ENCODE measurements around the gene DYRK1B. TPM values are rescaled to one million over a fixed set of nuclear protein-coding genes. Genes with fewer than 3 reads are reported as not detected.

The DYRK1B gene
- 17.2 to 24.6 TPM (median 20.5 TPM) in 5 replicates for total RNA-seq (2022; extraction: Qiagen RNA extraction; ENCODE audit: low read depth)

GRCh38 chr19:39833464-39834286 lies at the start of gene DYRK1B:
DYRK1B (minus strand) TSS chr19:39834162; CDS start chr19:39831867, 2,295 bp downstream.

GRCh38 chr19:39845933-39846677 lies 12.1 kb upstream of the DYRK1B start, which contains the start of gene FBL:
FBL (minus strand) TSS chr19:39846379; CDS start chr19:39846300, 79 bp downstream.

GRCh38 chr19:39778763-39779162 lies 55.2 kb downstream of the DYRK1B start, which contains the start of gene LEUTX:
LEUTX (plus strand) TSS chr19:39778854; CDS start chr19:39778921, 67 bp downstream.

Other genes starting within 250 kb of the DYRK1B start
- gene LGALS13, start 231.6 kb downstream of the DYRK1B start, total RNA-seq (2022; extraction: Qiagen RNA extraction; ENCODE audit: low read depth): not detected in 5 replicates
- not detected in 5 replicates for gene LGALS16, start 178.2 kb downstream of the DYRK1B start, total RNA-seq (2022; extraction: Qiagen RNA extraction; ENCODE audit: low read depth)
- not detected in 5 replicates for gene LGALS14, start 129.7 kb downstream of the DYRK1B start, total RNA-seq (2022; extraction: Qiagen RNA extraction; ENCODE audit: low read depth)
- not detected in 5 replicates for gene CLC, start 96.1 kb downstream of the DYRK1B start, total RNA-seq (2022; extraction: Qiagen RNA extraction; ENCODE audit: low read depth)
- not detected in 5 replicates for gene LEUTX, start 55.3 kb downstream of the DYRK1B start, total RNA-seq (2022; extraction: Qiagen RNA extraction; ENCODE audit: low read depth)
- gene FBL, start 12.2 kb upstream of the DYRK1B start, total RNA-seq (2022; extraction: Qiagen RNA extraction; ENCODE audit: low read depth): 611 to 816 TPM (median 717 TPM) in 5 replicates
- 0.45 to 1.3 TPM (median 0.84 TPM) in 5 replicates for gene FCGBP, start 100.5 kb upstream of the DYRK1B start, total RNA-seq (2022; extraction: Qiagen RNA extraction; ENCODE audit: low read depth)
- 272 to 338 TPM (median 283 TPM) in 5 replicates for gene PSMC4, start 137.0 kb upstream of the DYRK1B start, total RNA-seq (2022; extraction: Qiagen RNA extraction; ENCODE audit: low read depth)
- 1.3 to 2.1 TPM (median 1.9 TPM) in 5 replicates for gene ZNF546, start 162.9 kb upstream of the DYRK1B start, total RNA-seq (2022; extraction: Qiagen RNA extraction; ENCODE audit: low read depth)
- gene ZNF780B, start 222.1 kb upstream of the DYRK1B start, total RNA-seq (2022; extraction: Qiagen RNA extraction; ENCODE audit: low read depth): 5.1 to 7.2 TPM (median 6.4 TPM) in 5 replicates

All from A549 treated with RU486 at 1 μM for 4 hours (cell line).